GM23338 (cell line): ENCODE data around the gene RTN3. TPM values are rescaled to one million over a fixed set of nuclear protein-coding genes. Genes with fewer than 3 reads are reported as not detected.

Experiments
- polyA plus RNA-seq: library from polyadenylated mRNA; unstranded; fragments of >200 nt; fragmentation: Nextera tagmentation; extraction: Ambion mirVana; gene quantifications from 2 replicates; pipeline ENCODE4 v1.2.1, GENCODE V29; 2016
- small RNA-seq: library from RNA; depleted of rRNA; stranded (forward); fragments of <200 nt; gene quantifications from one replicate; pipeline ENCODE3, GENCODE V24; 2014; ENCODE audit warnings: low replicate concordance
- total RNA-seq: library from RNA; depleted of rRNA; stranded (reverse); fragments of >200 nt; shearing (Covaris generic); gene quantifications from 2 replicates; pipeline ENCODE4 v1.2.3, GENCODE V29; 2014; rRNA removed
- TF ChIP-seq, protein P1 (sequence below), 2 experiments: fragments of 200-600 bp in 1 of 2; sonication (generic) in 1 of 2; conservative IDR thresholded peaks; 2 replicates each; pipeline versions ENCODE4 v1.5.1 to v1.6.1; 2016 to 2017; ENCODE audit warnings: antibody characterized with exemption in 2 of 2, low read depth in 2 of 2, mild to moderate bottlenecking in 2 of 2, moderate library complexity in 1 of 2

The RTN3 gene
- total and polyA plus RNA-seq, 2 experiments from 2014 or later: 138 to 162 TPM

DNA sequence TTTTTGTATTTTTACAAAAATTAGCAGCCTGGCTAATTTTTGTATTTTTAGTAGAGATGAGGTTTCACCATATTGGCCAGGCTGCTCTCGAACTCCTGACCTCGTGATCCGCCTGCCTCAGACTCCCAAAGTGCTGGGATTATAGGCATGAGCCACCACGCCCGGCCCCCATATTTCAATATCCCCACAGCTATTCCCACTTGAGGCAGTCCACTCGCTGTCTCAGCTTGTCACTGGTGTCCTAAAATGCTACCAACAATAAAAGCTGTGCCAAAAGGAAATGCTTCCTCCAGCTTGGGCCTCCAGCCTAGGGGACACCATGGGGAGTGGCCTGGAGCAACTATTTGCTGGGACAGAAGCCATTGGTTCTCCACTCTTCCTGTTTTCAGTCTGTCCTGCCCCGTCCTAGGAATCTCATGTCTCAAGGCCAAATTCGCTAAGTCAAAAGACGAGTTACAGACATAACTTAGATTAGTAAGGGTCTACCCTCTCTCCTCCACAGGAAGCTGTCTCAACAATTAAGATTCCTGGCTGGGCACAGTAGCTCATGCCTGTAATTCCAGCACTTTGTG lies 124.6 kb downstream of the RTN3 start (continued):
- TF ChIP-seq, protein P1, sequence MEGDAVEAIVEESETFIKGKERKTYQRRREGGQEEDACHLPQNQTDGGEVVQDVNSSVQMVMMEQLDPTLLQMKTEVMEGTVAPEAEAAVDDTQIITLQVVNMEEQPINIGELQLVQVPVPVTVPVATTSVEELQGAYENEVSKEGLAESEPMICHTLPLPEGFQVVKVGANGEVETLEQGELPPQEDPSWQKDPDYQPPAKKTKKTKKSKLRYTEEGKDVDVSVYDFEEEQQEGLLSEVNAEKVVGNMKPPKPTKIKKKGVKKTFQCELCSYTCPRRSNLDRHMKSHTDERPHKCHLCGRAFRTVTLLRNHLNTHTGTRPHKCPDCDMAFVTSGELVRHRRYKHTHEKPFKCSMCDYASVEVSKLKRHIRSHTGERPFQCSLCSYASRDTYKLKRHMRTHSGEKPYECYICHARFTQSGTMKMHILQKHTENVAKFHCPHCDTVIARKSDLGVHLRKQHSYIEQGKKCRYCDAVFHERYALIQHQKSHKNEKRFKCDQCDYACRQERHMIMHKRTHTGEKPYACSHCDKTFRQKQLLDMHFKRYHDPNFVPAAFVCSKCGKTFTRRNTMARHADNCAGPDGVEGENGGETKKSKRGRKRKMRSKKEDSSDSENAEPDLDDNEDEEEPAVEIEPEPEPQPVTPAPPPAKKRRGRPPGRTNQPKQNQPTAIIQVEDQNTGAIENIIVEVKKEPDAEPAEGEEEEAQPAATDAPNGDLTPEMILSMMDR (conservative IDR thresholded peaks at IDR 0.05; ENCODE audit: low read depth in 2 of 2): no peak

Small RNA genes within 50 kb of the gene (small RNA-seq; reads per million reads assigned to genes)
- not detected for gene AP000753.3
- gene RN7SL596P: not detected

Other genes with a start within 250 kb of the RTN3 start
- gene PLAAT5, start 190.3 kb upstream of the RTN3 start, total RNA-seq: 10.4 and 11.6 TPM in 2 replicates
- 7.5 and 7.7 TPM in 2 replicates for gene PLAAT5, start 190.3 kb upstream of the RTN3 start, polyA plus RNA-seq
- 0.62 and 0.94 TPM in 2 replicates for gene LGALS12, start 175.4 kb upstream of the RTN3 start, total RNA-seq
- 0.57 and 1.2 TPM in 2 replicates for gene LGALS12, start 175.4 kb upstream of the RTN3 start, polyA plus RNA-seq
- 0.69 and 3.3 TPM in 2 replicates for gene PLAAT4, start 144.7 kb upstream of the RTN3 start, total RNA-seq
- 4.6 and 5.0 TPM in 2 replicates for gene PLAAT4, start 144.7 kb upstream of the RTN3 start, polyA plus RNA-seq
- gene PLAAT2, start 118.1 kb upstream of the RTN3 start, total RNA-seq: 0.66 TPM in 1 of 2 replicates, not detected in the other
- 0.42 and 0.78 TPM in 2 replicates for gene PLAAT2, start 118.1 kb upstream of the RTN3 start, polyA plus RNA-seq
- 61.1 and 63.2 TPM in 2 replicates for gene PLAAT3, start 67.1 kb upstream of the RTN3 start, total RNA-seq
- 239 and 262 TPM in 2 replicates for gene PLAAT3, start 67.1 kb upstream of the RTN3 start, polyA plus RNA-seq
- 20.4 and 24.4 TPM in 2 replicates for gene ATL3, start 10.1 kb upstream of the RTN3 start, total RNA-seq
- gene ATL3, start 10.1 kb upstream of the RTN3 start, polyA plus RNA-seq: 5.2 and 6.8 TPM in 2 replicates
- 32.1 and 36.6 TPM in 2 replicates for gene ZFTA, start 87.3 kb downstream of the RTN3 start, total RNA-seq
- 8.3 and 8.5 TPM in 2 replicates for gene ZFTA, start 87.3 kb downstream of the RTN3 start, polyA plus RNA-seq
- 65.5 and 84.7 TPM in 2 replicates for gene SPINDOC, start 132.0 kb downstream of the RTN3 start, total RNA-seq
- gene SPINDOC, start 132.0 kb downstream of the RTN3 start, polyA plus RNA-seq: 9.4 and 12.9 TPM in 2 replicates
- 42.6 and 45.9 TPM in 2 replicates for gene MARK2, start 157.6 kb downstream of the RTN3 start, total RNA-seq
- gene MARK2, start 157.6 kb downstream of the RTN3 start, polyA plus RNA-seq: 15.8 and 18.7 TPM in 2 replicates
- 60.1 and 66.9 TPM in 2 replicates for gene RCOR2, start 235.7 kb downstream of the RTN3 start, total RNA-seq
- gene RCOR2, start 235.7 kb downstream of the RTN3 start, polyA plus RNA-seq: 4.7 and 5.5 TPM in 2 replicates